T-helper 1 cell treated with Interleukin-12 subunit alpha and Interleukin-12 subunit beta and Interleukin-4 antibody, amounts not matched to agents 30 μg/mL and 1 μg/mL, for 36 hours (primary cell): ENCODE data around the gene CYP19A1.
"Not testable (repeated sequence)": the region's sequence is repeated elsewhere in the genome, so short reads cannot be mapped to it uniquely, and the experiment has no call there.

Source experiments
- H3K27ac Mint-ChIP-seq: one replicate; pipeline ENCODE4 v1.8.0; 2021; ENCODE audit warnings: mild to moderate bottlenecking, mixed read lengths
- H3K27me3 Mint-ChIP-seq: one replicate; pipeline ENCODE4 v1.8.0; 2021; ENCODE audit warnings: low read depth, mixed read lengths
- H3K36me3 Mint-ChIP-seq: one replicate; pipeline ENCODE4 v1.8.0; 2021; ENCODE audit warnings: low read depth, mixed read lengths
- H3K4me1 Mint-ChIP-seq: one replicate; pipeline ENCODE4 v1.8.0; 2021; ENCODE audit warnings: low read depth, mixed read lengths
- H3K4me3 Mint-ChIP-seq: one replicate; pipeline ENCODE4 v1.8.0; 2021; ENCODE audit warnings: mild to moderate bottlenecking, moderate library complexity, mixed read lengths
- H3K9me3 Mint-ChIP-seq: one replicate; pipeline ENCODE4 v1.8.0; 2021; ENCODE audit warnings: mixed read lengths

CYP19A1 gene

GRCh38 chr15:51281368-51281967 lies 56.9 kb downstream of the CYP19A1 start:
- Mint-ChIP-seq H3K4me1 (peaks cover 9% of the 10 kb centered on the region), H3K4me3 (no peak overlapping the region), H3K27ac (no peak overlapping the region), H3K36me3 (no peaks in the 10 kb centered on the region), H3K9me3 (no peaks in the 10 kb centered on the region), H3K27me3 (peaks cover 6% of the 10 kb centered on the region)

- H3K4me1 Mint-ChIP-seq: peaks cover 9% of the 10 kb centered on the region
- H3K36me3 Mint-ChIP-seq: no peaks in the 10 kb centered on the region
- no peaks in the 10 kb centered on the region for H3K9me3 Mint-ChIP-seq
- H3K27me3 Mint-ChIP-seq: peaks cover 6% of the 10 kb centered on the region
- H3K27ac Mint-ChIP-seq: no peak overlapping the region
- no peak overlapping the region for H3K4me3 Mint-ChIP-seq
Observed at GRCh38 chr15:51280838-51281237, 57.6 kb downstream of the CYP19A1 start.

GRCh38 chr15:51279391-51279790 lies 59.0 kb downstream of the CYP19A1 start:
- peaks cover 9% of the 10 kb centered on the region for H3K4me1 Mint-ChIP-seq
- H3K4me3 Mint-ChIP-seq: no peak overlapping the region
- no peaks in the 10 kb centered on the region for H3K36me3 Mint-ChIP-seq
- peaks cover 6% of the 10 kb centered on the region for H3K27me3 Mint-ChIP-seq
- H3K9me3 Mint-ChIP-seq: no peaks in the 10 kb centered on the region
- H3K27ac Mint-ChIP-seq: no peak overlapping the region

- H3K4me3 Mint-ChIP-seq: no peak overlapping the region
- no peak overlapping the region for H3K27ac Mint-ChIP-seq
- peaks cover 6% of the 10 kb centered on the region for H3K27me3 Mint-ChIP-seq
- H3K9me3 Mint-ChIP-seq: no peaks in the 10 kb centered on the region
- no peaks in the 10 kb centered on the region for H3K36me3 Mint-ChIP-seq
- no peaks in the 10 kb centered on the region for H3K4me1 Mint-ChIP-seq
Observed at GRCh38 chr15:51277101-51277500, 61.3 kb downstream of the CYP19A1 start.

- no peaks in the 10 kb centered on the region for H3K4me1 Mint-ChIP-seq
Observed at GRCh38 chr15:51274956-51275355, 63.4 kb downstream of the CYP19A1 start.

GRCh38 chr15:51270706-51271105 lies 67.7 kb downstream of the CYP19A1 start:
- H3K36me3 Mint-ChIP-seq: no peaks in the 10 kb centered on the region
- H3K27ac Mint-ChIP-seq: no peak overlapping the region
- no peaks in the 10 kb centered on the region for H3K9me3 Mint-ChIP-seq
- no peaks in the 10 kb centered on the region for H3K4me1 Mint-ChIP-seq
- H3K27me3 Mint-ChIP-seq: peaks cover 14% of the 10 kb centered on the region
- no peak overlapping the region for H3K4me3 Mint-ChIP-seq

More at GRCh38 chr15:51274956-51275355, 63.4 kb downstream of the CYP19A1 start:
- Mint-ChIP-seq H3K36me3 (no peaks in the 10 kb centered on the region), H3K4me3 (no peak overlapping the region), H3K9me3 (no peaks in the 10 kb centered on the region), H3K27me3 (peaks cover 6% of the 10 kb centered on the region), H3K27ac (no peak overlapping the region)

- Mint-ChIP-seq H3K4me3 (no peak overlapping the region), H3K27me3 (peaks cover 17% of the 10 kb centered on the region), H3K4me1 (no peaks in the 10 kb centered on the region), H3K36me3 (no peaks in the 10 kb centered on the region), H3K9me3 (no peaks in the 10 kb centered on the region), H3K27ac (no peak overlapping the region)
Observed at GRCh38 chr15:51269496-51269895, 68.9 kb downstream of the CYP19A1 start.

GRCh38 chr15:51267703-51268083 lies 70.7 kb downstream of the CYP19A1 start:
- H3K27ac Mint-ChIP-seq: no peak overlapping the region
- H3K27me3 Mint-ChIP-seq: peaks cover 17% of the 10 kb centered on the region
- H3K36me3 Mint-ChIP-seq: no peaks in the 10 kb centered on the region
- no peaks in the 10 kb centered on the region for H3K9me3 Mint-ChIP-seq
- H3K4me1 Mint-ChIP-seq: no peaks in the 10 kb centered on the region
- no peak overlapping the region for H3K4me3 Mint-ChIP-seq

- H3K4me3 Mint-ChIP-seq: no peak overlapping the region
- H3K4me1 Mint-ChIP-seq: no peaks in the 10 kb centered on the region
- no peaks in the 10 kb centered on the region for H3K9me3 Mint-ChIP-seq
- H3K27ac Mint-ChIP-seq: no peak overlapping the region
- H3K27me3 Mint-ChIP-seq: peaks cover 17% of the 10 kb centered on the region
- no peaks in the 10 kb centered on the region for H3K36me3 Mint-ChIP-seq
Observed at GRCh38 chr15:51267051-51267702, 71.2 kb downstream of the CYP19A1 start.

GRCh38 chr15:51266656-51267050 lies 71.7 kb downstream of the CYP19A1 start:
- Mint-ChIP-seq H3K36me3 (no peaks in the 10 kb centered on the region), H3K9me3 (no peaks in the 10 kb centered on the region)

GRCh38 chr15:51265037-51265555 lies 73.3 kb downstream of the CYP19A1 start:
- Mint-ChIP-seq H3K9me3 (peaks cover 5% of the 10 kb centered on the region), H3K27ac (no peak overlapping the region), H3K4me1 (no peaks in the 10 kb centered on the region), H3K27me3 (peaks cover 17% of the 10 kb centered on the region), H3K36me3 (no peaks in the 10 kb centered on the region), H3K4me3 (no peak overlapping the region)

More at GRCh38 chr15:51266656-51267050, 71.7 kb downstream of the CYP19A1 start:
- Mint-ChIP-seq H3K4me3 (no peak overlapping the region), H3K4me1 (no peaks in the 10 kb centered on the region), H3K27me3 (peaks cover 17% of the 10 kb centered on the region), H3K27ac (no peak overlapping the region)

- Mint-ChIP-seq H3K4me1 (no peaks in the 10 kb centered on the region), H3K36me3 (no peaks in the 10 kb centered on the region), H3K9me3 (peaks cover 5% of the 10 kb centered on the region), H3K27ac (no peak overlapping the region), H3K4me3 (no peak overlapping the region), H3K27me3 (peaks cover 17% of the 10 kb centered on the region)
Observed at GRCh38 chr15:51263726-51264125, 74.7 kb downstream of the CYP19A1 start.

- Mint-ChIP-seq H3K9me3 (peaks cover 5% of the 10 kb centered on the region), H3K36me3 (no peaks in the 10 kb centered on the region), H3K27me3 (peaks cover 17% of the 10 kb centered on the region), H3K4me3 (no peak overlapping the region), H3K27ac (no peak overlapping the region), H3K4me1 (no peaks in the 10 kb centered on the region)
Observed at GRCh38 chr15:51263116-51263515, 75.3 kb downstream of the CYP19A1 start.

GRCh38 chr15:51262463-51262862 lies 75.9 kb downstream of the CYP19A1 start:
- Mint-ChIP-seq H3K27me3 (peaks cover 17% of the 10 kb centered on the region), H3K9me3 (peaks cover 5% of the 10 kb centered on the region), H3K36me3 (no peaks in the 10 kb centered on the region), H3K4me3 (no peak overlapping the region), H3K27ac (no peak overlapping the region), H3K4me1 (no peaks in the 10 kb centered on the region)

GRCh38 chr15:51261113-51261512 lies 77.3 kb downstream of the CYP19A1 start:
- not testable (repeated sequence) for H3K27me3 Mint-ChIP-seq, H3K9me3 Mint-ChIP-seq, H3K4me1 Mint-ChIP-seq, H3K27ac Mint-ChIP-seq, H3K4me3 Mint-ChIP-seq, H3K36me3 Mint-ChIP-seq
